ENCODE results near the gene SIGLEC1.
A peak's percentile ranks its signal among the peaks of the same experiment; 100 is the strongest.

The SIGLEC1 gene

DNA sequence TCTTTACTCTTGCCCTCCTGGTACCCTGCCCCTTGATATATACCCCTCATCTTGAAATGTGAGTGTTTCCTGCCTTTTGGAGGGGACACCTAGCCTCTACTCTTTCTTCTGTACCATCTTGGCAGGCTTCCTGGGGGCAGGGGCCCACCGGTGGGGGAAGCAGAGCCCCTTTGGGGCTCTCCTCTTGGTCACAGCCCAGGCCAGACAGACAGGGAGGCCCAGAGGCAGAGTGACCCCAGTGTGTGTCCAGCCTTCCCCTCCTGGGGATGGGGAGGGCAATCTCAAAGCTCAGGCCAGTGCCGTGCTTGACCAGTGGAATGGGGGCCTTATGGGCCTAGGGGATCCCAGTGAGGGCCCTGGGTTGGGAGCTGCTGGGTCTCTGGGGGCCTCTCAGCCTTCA, 34.2 kb downstream of the SIGLEC1 start:
- no peak for DNase-seq

DNA sequence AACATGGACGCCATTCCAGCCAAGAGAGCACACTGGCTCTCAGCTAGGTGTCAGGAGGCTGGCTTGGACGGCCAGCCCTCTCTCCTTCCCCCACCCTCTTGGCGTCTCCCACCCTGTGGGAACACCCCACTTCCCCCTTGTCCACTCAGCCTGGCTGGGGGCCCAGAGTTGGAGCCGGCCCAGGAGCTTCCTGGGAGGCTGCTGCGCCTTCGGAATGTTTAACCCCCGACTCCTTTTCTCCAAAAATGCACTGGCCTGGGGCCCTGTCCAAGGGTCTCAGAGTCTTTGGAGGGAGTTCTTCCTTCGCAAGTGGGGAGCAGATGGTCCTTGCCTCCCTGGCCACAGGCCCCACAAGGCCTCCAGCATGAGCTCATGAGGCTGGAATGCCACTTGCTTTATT, 34.7 kb downstream of the SIGLEC1 start:
- DNase-seq = no peak

DNA sequence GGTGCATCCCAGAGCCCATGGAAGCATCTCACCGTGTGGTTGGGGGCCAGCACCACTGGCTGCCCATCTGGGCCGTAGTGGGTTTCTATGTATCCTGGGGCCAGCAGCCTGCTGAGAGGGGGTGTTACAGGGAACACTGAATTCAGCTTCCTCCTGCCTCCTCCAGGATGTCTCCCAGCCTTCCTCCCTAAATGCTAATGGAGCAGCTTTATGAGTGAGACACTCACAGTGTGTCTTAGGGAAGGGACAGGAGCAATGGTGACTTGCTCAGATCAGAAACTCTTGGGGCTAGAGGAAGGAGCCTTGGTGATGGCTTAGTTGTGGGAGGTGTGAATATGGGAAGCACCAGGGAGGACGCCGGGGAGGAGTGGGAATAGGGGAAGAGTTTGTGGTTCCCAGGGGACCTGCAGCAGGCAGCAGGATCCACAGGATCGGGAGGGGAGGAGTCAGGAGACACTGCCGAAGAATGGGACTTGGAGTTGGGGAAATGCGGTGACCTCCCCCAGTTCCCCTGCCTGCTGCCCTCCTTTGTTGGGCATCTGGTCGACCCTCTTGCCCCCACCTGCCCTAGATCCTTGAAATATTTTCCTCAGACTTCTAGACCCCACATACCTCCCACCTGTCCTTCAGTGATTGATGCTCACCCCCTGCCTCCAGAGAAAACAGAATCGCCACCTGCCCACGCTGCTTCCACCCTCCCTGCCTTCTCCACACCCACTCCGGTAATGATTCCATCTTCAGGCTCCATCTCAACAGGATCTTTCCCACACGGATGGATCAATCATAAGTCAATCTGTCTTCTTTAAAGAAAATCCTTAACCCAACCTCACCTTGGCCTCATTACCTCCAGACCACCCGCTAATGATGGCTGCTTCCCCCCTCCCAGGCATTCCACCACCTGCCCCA, 37.2 kb downstream of the SIGLEC1 start:
- DNase-seq = no peak

DNA sequence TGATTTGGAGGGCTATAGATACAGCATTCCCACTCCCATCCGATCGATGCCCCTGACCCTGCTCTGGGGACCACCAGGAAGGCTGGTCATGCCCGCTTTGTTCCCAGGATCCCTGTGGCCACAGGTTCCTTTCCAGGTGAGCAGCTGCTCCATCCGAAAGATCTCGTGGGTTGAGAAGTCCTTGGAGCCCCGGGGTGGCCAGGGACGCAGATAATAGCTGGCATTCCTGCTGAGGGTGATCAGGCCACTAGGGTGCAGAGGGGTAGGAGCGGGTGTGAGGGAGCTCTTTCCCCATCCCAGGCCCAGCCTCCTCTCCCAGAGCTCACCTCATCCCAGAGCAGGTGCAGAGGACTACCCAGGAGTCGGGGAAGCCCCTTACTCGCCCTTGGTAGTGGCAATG, 38.0 kb downstream of the SIGLEC1 start:
- no peak for DNase-seq

DNA sequence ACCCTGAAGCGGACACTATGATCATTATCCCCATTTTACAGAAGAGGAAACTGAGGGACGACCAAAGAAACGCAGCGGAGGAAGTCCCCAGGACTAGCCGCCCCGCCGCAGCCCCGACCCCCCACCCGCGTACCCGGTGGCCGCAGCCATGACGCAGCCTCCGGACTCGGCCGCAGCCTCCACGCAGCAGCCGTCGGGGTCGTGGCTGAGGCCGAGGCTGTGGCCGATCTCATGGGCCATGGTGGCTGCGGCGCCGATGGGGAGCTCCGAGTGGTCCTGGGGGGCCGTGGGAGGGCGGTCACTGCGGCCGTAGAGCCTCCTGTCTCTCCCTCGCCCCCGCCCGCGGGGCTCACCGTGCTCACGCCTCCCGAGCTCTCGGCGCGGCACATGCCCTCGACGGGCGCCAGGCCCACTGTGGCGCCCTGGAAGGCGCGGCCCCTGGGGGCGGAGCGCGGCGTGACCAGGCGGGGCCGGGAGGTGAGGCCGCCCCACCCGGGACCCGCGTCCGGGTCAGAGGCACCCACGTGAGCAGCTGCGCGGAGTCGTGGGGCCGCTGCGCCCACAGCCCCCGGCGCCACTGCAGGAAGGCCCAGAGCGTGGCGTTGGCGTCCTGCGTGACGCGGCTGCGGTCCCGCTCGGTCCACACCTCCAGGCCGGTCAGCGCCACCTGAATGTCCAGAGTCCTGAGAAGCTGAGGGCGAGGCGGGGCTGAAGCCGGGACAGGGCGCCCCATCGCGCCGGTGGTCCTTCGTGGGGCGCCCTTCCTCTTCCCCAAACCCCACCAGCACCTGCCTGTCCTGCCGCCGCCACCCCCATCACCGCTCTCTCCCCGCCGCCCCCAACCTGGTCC, 39.0 kb downstream of the SIGLEC1 start:
- DNase-seq = no peak

DNA sequence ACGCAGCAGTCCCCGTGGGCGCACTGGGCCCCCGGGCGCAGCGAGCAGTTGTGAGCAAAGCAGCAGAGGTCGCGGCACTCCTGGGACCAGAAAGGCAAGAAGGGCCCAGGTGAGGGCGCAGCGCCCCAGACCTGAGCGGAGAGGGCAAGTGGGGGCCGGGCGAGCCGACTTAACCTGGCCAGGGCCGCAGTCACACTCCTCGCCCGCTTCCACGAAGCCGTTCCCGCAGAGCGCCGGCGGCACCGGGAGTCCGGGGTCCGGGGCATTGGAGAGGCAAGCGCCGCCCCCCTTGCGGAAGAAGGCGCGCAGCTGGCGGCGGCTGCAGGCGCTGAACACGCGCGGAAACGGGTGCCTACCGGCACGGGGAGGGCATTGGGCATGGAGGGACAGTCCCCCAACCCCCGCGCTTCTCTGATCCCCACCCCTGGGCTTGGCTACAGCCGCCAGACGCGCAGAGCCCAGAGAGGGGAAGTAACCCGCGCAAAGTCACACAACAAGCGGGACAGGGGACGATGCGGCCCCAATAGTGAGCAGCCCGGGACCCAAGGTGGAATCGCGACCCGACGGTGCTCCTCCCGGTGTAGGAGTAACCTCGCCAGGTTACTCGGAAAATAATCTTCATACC, 39.7 kb downstream of the SIGLEC1 start:
- DNase-seq = no peak

DNA sequence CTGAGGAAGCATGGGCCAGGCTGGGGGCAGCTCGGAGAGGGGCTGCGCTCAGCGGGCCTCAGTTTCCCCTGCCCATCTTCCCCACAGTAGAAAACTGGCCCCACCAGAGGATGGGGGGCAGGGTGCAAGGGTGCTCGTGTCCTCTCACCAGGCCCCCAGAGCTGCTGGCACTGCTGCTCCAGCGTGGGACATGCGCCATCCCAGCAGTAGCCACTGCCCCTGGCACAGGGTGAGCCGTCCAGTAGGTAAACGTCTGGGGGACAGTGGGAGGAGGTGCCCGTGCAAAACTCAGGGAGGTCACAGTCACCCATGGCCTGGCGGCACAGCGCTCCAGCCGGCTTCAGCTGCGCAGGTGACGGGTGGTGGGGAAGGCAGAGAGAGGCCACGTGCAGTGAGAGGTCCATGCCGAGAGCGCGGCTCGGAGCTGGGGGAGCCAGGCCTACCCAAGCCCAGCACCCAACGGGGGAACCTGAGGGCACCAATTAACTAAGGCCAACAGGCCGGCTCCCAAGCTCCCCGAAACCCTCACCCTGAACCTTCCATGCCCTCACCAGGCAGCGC, 40.3 kb downstream of the SIGLEC1 start:
- no peak for DNase-seq

DNA sequence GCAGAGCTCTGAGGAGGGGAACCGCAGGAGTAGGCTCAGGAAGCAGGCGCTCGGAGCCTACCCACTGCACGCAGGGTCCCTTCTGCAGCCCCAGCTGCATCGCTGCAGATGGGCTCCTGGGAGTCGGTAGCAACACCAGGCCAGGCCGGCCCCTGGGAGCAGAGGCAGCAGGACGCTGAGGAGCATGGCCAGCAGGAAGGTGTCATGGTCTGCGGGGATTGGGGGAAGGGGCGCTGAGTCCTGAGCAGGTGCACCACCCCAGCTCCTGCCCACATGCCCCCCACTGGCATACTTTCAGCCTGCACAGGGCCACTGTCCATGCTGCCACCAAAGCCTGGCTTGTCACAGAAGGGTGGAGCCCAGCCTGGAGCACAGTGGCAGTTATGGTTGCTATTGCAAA, 41.5 kb downstream of the SIGLEC1 start:
- no peak for DNase-seq

DNA sequence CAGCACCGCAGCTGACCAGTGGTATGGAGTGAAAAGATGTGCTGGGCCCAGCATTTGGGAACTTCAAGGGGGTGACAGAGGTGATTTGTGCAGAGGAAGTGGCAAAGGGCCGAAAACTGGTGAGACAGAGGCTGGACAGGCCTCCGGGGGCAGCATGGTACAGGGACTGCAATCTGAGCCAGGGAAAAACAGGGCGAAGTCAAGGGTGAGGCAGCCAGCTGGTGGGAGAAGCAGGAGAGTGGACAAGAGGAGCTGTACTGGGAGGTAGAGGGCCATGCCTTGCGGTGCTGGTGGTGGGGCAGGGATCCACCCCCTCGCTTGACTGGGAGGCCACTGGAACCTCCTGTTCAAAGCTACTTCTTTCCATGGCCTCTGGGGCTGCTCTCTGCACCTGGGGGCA, 41.9 kb downstream of the SIGLEC1 start:
- no peak for DNase-seq

DNA sequence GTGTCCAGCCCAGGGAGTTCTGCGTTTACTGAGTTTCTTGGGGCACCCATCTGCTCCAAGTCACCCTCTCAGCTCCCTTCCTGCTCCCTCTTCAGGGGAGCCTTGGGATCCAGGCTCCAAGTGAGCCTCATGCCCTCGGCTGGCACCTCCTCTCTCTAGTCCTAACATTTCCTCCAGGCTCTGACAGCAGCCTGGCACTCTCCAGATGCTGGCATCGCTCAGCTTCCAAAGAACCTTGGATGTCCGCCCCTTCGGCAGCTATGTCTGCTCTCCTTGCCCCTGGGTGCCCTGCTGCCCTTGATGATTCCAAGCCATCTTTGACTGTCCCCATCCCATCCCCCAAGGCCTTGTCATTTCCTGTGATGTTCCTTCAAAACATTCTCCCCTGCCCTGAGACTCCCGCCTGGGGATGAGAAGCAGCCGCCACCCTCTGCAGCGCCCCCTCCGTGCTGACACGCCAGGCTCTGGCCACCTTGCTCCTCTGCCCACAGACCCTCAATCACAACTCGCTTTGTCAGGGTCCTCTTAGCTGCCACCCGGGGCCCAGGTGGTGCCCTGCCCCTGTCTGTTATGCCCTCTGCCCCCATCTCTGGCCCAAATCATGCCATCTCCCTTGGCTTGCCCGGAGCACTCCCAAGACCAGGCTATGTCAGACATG, 42.6 kb downstream of the SIGLEC1 start:
- no peak for DNase-seq

DNA sequence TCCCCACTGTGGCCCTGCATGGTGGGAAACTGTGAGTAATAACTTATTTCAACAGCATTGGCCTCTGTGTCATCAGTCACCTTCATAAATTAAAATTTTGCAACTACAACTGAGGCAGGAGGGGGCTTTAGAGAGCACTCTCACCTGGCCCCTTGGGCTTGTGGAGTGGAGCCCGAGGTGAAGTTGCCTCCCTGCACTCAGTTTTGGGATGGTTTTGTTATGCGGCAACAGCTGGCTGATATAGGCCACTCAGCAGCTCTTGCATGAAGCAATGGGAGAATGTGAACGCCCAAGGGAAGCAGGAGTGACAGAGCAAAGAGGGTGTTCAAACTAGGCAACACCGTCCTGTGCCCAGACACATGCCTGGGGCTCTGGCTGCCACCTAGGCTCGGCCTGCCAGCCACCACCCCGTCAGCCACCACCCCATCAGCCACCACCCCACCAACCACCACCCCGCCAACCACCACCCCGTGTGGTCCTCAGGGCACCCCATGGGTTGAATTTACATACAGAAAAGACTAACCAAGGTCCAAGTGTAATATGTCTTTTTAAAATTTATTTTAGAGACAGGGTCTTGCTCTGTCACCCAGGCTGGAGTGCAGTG, 44.9 kb downstream of the SIGLEC1 start:
- no peak for DNase-seq

DNA sequence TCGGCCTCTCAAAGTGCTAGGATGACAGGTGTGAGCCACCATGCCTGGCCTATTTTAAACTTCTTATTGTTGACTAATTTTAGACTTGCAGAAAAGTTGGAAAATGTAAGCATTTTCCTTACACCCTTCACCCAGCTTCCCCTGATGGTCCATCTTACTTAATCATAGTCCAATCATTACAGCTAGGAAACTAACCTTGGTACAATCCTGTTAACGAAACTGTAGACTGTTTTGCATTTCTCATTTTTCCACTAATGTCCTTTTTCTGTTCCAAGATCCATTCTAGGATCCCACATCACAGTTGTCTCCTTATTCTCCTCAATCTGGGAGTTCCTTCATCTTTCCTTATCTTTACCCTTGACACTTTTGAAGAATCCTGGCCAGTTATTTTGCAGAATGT, 48.5 kb downstream of the SIGLEC1 start:
- no peak for DNase-seq

DNA sequence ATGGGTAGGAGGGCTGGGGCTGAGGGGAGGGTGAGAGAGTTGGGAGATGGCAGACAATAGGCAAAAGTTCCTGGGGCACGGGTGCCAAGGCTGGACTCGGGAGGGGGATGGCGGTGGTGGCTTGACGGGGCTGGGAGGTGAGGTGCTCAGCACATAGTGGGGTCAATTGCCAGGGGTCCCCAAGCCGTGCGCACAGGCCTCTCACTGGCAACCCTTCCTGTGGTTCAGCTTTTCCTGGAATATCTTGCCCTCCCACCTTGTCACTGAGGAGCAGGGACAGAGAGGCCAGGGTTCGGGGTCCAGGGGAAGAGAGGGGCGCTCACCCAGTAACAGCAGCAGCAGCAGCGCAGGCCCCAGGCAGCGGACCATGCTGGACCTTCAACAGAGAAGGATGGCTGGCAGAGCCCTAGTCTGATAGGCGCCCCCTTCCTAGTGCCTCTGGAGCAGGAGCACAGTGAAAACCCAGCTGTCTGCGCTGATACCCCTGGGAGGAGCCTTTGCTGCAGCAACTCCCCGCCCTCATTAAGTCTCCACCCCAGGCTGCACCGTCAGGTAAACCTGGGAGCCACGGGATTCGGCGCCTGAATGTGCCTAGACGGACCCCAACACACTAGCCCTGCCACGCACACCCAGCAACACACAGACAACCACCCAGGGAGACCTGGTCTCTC, 49.2 kb downstream of the SIGLEC1 start, which contains the start of gene GFRA4:
Gene GFRA4, minus strand, starts transcription at position 369 of the 671 bp plus-strand sequence. Its CDS starts 0 bp downstream, at position 369.
- peak in 1 of 2 experiments; percentile 76 for DNase-seq
